Kidney epithelial cell (primary cell): ENCODE measurements around the gene CPNE4. TPM values are rescaled to one million over a fixed set of nuclear protein-coding genes. Genes with fewer than 3 reads are reported as not detected.

Experiments
- DNase-seq: peaks from one replicate; pipeline ENCODE4 v3.0.0-alpha.2; 2010; ENCODE audit warnings: low read depth
- H3K27me3 ChIP-seq: 2 replicates; pipeline ENCODE4 v1.6.0; 2011; ENCODE audit warnings: low read length; ENCODE audit not compliant: control insufficient read depth, insufficient read depth
- H3K36me3 ChIP-seq: 2 replicates; pipeline ENCODE4 v1.5.1; 2011; ENCODE audit warnings: low read length; ENCODE audit not compliant: control insufficient read depth, insufficient read depth
- H3K4me3 ChIP-seq: 2 replicates; pipeline ENCODE4 v1.5.1; 2011; ENCODE audit warnings: low read depth, mild to moderate bottlenecking, control low read depth, low read length
- total RNA-seq: library from RNA; depleted of rRNA; stranded (reverse); fragments of >200 nt; gene quantifications from 2 replicates; pipeline ENCODE4 v1.2.3, GENCODE V29; 2015
- TF ChIP-seq, protein P1 (sequence below): IDR thresholded peaks from 2 replicates; pipeline ENCODE4 v1.5.1; 2011; ENCODE audit warnings: mild to moderate bottlenecking, moderate library complexity, low read length, control low read depth, inconsistent platforms; ENCODE audit not compliant: insufficient read depth, poor library complexity, severe bottlenecking

Gene CPNE4
- total RNA-seq, 1 donor from 2014 or later, result 3.7 TPM

DNA sequence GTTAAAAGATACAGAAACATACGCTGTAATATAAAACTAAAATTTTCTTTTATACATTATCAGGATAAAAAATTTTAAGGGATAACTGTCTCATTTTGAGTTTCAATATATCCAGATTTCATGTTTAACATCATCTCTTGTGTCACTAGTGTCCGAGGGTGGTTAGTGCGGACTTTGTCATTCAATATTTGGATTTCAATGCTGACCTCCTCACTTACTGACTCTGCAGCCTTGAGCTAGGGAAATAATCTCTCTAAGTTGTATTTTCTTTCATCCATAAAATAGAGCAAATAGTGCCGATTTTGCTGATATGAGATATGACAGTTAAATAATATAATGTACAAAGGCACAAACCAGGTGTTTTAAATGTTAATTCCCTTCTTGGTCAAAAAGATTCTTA is 203.2 kb downstream of the CPNE4 start:
- TF ChIP-seq, protein P1, sequence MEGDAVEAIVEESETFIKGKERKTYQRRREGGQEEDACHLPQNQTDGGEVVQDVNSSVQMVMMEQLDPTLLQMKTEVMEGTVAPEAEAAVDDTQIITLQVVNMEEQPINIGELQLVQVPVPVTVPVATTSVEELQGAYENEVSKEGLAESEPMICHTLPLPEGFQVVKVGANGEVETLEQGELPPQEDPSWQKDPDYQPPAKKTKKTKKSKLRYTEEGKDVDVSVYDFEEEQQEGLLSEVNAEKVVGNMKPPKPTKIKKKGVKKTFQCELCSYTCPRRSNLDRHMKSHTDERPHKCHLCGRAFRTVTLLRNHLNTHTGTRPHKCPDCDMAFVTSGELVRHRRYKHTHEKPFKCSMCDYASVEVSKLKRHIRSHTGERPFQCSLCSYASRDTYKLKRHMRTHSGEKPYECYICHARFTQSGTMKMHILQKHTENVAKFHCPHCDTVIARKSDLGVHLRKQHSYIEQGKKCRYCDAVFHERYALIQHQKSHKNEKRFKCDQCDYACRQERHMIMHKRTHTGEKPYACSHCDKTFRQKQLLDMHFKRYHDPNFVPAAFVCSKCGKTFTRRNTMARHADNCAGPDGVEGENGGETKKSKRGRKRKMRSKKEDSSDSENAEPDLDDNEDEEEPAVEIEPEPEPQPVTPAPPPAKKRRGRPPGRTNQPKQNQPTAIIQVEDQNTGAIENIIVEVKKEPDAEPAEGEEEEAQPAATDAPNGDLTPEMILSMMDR, result no peak
- Histone ChIP-seq H3K36me3 (no peaks in the 10 kb centered on the region), H3K4me3 (no peak overlapping the region), H3K27me3 (no peaks in the 10 kb centered on the region)
- no peak for DNase-seq

DNA sequence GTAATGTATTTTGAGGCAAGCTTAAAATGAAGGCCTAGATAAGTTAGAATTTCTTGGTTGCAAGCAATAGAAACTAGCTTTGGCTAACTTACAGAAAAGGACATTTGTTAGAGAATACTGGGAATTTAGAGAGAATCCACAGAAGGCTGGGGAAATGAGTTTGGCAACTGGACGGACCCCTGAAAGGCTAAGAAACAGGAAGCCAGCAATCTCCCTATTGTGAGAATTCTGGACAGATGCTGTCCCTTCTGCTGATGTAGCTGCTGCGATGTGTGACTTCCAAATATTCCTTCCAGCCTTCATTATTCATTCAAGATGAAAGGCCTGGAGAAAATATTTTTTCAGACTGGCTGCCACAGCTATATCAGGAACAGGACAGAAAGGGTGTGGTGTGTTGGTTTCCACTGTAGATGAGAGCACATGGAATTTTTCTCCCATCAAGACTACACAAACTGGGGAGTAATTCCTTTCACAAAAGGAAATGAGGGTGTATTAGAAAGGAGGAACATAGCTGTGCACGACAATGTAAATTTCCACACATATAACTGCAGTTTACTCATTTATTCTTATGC is 213.5 kb downstream of the CPNE4 start:
- Histone ChIP-seq H3K36me3 (no peaks in the 10 kb centered on the region), H3K27me3 (no peaks in the 10 kb centered on the region), H3K4me3 (no peak overlapping the region)
- TF ChIP-seq, protein P1, result no peak
- no peak for DNase-seq

DNA sequence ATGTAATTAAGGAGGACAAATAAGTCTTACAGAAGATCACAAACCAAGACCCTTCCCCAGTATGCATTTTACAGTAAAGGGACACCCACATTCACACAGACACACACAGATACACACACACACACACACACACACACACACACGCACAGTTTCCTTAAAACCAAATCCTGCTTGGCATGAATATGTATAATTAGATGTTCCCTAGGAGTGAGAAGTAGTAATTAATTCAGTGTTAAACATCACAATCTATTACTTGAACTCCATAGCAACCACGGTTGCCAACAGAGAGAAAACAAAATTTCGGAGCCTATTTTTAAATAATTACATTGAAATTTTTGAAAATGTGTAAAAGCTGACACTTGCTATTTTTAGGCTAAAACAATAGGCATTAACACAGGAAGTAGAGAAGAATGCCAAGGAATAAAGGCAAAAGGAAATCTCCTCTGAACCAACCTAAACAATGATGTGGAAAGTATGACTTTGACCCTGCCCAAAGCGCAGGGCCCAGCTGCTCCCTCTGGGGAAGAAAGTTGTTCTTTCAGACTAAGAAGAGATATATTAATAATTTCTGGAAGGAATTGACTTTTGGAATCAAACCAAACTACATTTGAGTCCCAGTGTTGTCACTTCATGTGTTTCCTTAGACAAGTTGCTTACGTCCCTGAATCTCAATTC is 215.3 kb downstream of the CPNE4 start:
- no peak overlapping the region for H3K4me3 ChIP-seq
- TF ChIP-seq, protein P1, result no peak
- no peaks in the 10 kb centered on the region for H3K27me3 ChIP-seq
- no peak for DNase-seq
- H3K36me3 ChIP-seq, result no peaks in the 10 kb centered on the region

DNA sequence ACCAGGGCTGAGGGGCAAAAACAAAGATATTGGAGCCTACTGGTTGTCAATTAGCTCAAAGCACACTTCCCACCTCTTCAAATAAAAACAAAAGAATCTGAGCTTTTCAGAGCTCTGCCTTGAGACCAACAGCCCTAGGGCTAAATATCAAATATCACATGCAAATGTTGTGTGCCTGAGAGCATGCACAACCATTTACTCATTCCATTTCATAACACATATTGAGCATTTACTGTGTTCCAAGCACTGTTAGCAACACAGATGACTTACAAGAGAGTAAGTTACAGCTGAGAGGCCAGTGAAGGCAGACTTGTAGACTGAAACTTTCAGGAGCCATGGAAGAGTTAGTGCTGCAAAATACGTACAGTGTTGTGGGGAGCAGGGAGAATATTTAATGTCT is 222.4 kb downstream of the CPNE4 start:
- no peak overlapping the region for H3K4me3 ChIP-seq
- TF ChIP-seq, protein P1, result no peak
- DNase-seq, result no peak
- H3K36me3 ChIP-seq, result no peaks in the 10 kb centered on the region
- H3K27me3 ChIP-seq, result no peaks in the 10 kb centered on the region

DNA sequence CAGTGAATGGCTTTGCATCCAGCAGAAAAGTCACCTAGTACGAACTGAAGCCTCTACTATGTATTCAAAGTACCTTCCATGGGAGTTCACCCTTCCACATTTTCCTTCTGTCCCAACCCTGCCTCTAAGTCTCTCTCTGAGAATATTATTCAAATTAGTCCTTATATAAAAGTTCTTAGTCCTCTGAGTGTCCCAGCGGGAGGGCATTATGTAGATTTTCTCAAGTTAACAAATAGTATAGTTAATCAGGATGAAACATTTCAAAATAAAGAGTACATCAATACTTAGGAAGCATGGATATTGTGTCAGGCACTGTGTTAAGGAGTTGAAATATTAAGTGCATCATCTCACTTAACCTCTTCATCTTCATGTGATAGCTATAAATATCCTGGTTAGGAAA is 223.3 kb downstream of the CPNE4 start:
- TF ChIP-seq, protein P1, result no peak
- no peaks in the 10 kb centered on the region for H3K27me3 ChIP-seq
- no peaks in the 10 kb centered on the region for H3K36me3 ChIP-seq
- DNase-seq, result no peak
- H3K4me3 ChIP-seq, result no peak overlapping the region

DNA sequence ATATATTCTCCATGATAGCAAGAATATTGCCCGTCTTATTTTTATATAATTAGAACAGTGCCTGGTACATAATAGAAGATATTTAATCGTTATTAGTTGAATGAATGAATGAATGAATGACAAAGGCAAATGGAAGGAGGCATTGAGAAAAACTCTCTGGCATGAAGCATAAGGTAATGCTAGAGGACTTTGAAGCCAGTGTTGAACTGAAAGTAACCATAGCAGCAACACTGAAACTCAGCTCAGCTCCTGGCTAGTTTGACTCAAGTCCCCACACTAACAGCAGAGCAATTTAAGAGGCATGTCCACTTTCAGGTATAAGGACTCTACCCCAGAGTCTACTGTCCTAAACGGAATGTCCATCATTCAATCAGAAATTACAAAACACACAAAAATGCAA is 227.0 kb downstream of the CPNE4 start:
- no peaks in the 10 kb centered on the region for H3K36me3 ChIP-seq
- TF ChIP-seq, protein P1, result no peak
- no peaks in the 10 kb centered on the region for H3K27me3 ChIP-seq
- H3K4me3 ChIP-seq, result no peak overlapping the region
- no peak for DNase-seq
